ENCODE data around the gene TGFBI. TPM values are rescaled to one million over a fixed set of nuclear protein-coding genes. Genes with fewer than 3 reads are reported as not detected.

Gene TGFBI
- total RNA-seq, 1 donor from 2014 or later = 2.3 TPM

GRCh38 chr5:136106351-136107031 is 77.7 kb downstream of the TGFBI start:
- Mint-ChIP-seq H3K27ac (no peak overlapping the region), H3K36me3 (ENCODE audit: insufficient read depth) (no peaks in the 10 kb centered on the region), H3K27me3 (peaks cover 5% of the 10 kb centered on the region), H3K9me3 (ENCODE audit: low read depth) (no peaks in the 10 kb centered on the region), H3K4me3 (ENCODE audit: low read depth) (no peak overlapping the region), H3K4me1 (ENCODE audit: low read depth) (peaks cover 21% of the 10 kb centered on the region)
- DNase-seq (ENCODE audit: low spot score, unreplicated experiment) = no peak
- no peak for TF ChIP-seq CTCF (IDR thresholded peaks at IDR 0.05; ENCODE audit: unreplicated experiment)

GRCh38 chr5:136108180-136108611 is 79.4 kb downstream of the TGFBI start:
- no peak overlapping the region for H3K4me3 Mint-ChIP-seq (ENCODE audit: low read depth)
- H3K36me3 Mint-ChIP-seq (ENCODE audit: insufficient read depth) = no peaks in the 10 kb centered on the region
- no peak overlapping the region for H3K27ac Mint-ChIP-seq
- H3K9me3 Mint-ChIP-seq (ENCODE audit: low read depth) = no peaks in the 10 kb centered on the region
- H3K27me3 Mint-ChIP-seq = peaks cover 8% of the 10 kb centered on the region
- DNase-seq (ENCODE audit: low spot score, unreplicated experiment) = no peak
- peaks cover 21% of the 10 kb centered on the region for H3K4me1 Mint-ChIP-seq (ENCODE audit: low read depth)
- no peak for TF ChIP-seq CTCF (IDR thresholded peaks at IDR 0.05; ENCODE audit: unreplicated experiment)

- no peak for TF ChIP-seq CTCF (IDR thresholded peaks at IDR 0.05; ENCODE audit: unreplicated experiment)
- Mint-ChIP-seq H3K27ac (no peak overlapping the region), H3K9me3 (ENCODE audit: low read depth) (no peaks in the 10 kb centered on the region), H3K4me3 (ENCODE audit: low read depth) (no peak overlapping the region), H3K27me3 (peaks cover 8% of the 10 kb centered on the region), H3K4me1 (ENCODE audit: low read depth) (peaks cover 21% of the 10 kb centered on the region), H3K36me3 (ENCODE audit: insufficient read depth) (no peaks in the 10 kb centered on the region)
- DNase-seq (ENCODE audit: low spot score, unreplicated experiment) = no peak
These were observed 80.0 kb downstream of the TGFBI start for GRCh38 chr5:136108766-136109165.

- no peak for TF ChIP-seq CTCF (IDR thresholded peaks at IDR 0.05; ENCODE audit: unreplicated experiment)
- Mint-ChIP-seq H3K4me3 (ENCODE audit: low read depth) (no peak overlapping the region), H3K27me3 (peaks cover 7% of the 10 kb centered on the region), H3K36me3 (ENCODE audit: insufficient read depth) (no peaks in the 10 kb centered on the region), H3K4me1 (ENCODE audit: low read depth) (peaks cover 17% of the 10 kb centered on the region), H3K9me3 (ENCODE audit: low read depth) (no peaks in the 10 kb centered on the region), H3K27ac (no peak overlapping the region)
- no peak for DNase-seq (ENCODE audit: low spot score, unreplicated experiment)
These were observed 80.8 kb downstream of the TGFBI start for GRCh38 chr5:136109453-136110135.

Other genes starting within 250 kb of the TGFBI start
- 0.34 and 0.69 TPM in 2 replicates for gene SLC25A48, start 194.3 kb upstream of the TGFBI start, total RNA-seq
- gene IL9, start 133.1 kb upstream of the TGFBI start, total RNA-seq = not detected in 2 replicates
- gene LECT2, start 74.0 kb upstream of the TGFBI start, total RNA-seq = not detected in 2 replicates
- 91.8 and 92.3 TPM in 2 replicates for gene SMAD5, start 103.9 kb downstream of the TGFBI start, total RNA-seq
- gene SMIM32, start 164.2 kb downstream of the TGFBI start, total RNA-seq = 0.79 and 1.1 TPM in 2 replicates

Measured in progenitor cell of endocrine pancreas (in vitro differentiated cells).